Measurements from ENCODE around the gene CYFIP1. TPM values are rescaled to one million over a fixed set of nuclear protein-coding genes. Genes with fewer than 3 reads are reported as not detected.
A peak's percentile ranks its signal among the peaks of the same experiment; 100 is the strongest.

CYFIP1 gene
- total RNA-seq, 1 donor from 2014 or later, result 116 TPM

DNA sequence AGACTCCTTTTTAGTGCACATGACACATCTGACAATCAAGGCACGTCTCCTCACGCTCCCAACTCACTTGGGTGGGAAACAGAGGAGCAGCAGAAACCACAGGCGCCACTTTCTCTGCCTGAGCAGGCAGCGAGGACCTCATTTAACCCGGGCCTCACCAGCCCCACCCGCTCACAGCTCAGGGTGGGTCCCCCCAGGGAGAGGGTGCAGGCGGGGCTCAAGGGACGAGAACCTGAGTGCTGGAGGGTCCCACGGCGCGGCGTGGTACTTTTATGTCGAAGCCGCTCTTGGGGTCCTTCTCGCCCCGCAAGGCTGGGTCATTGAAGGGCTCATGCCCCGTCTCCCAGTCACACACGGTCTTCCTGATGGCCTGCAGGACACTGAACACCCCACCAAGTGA is 62.6 kb downstream of the CYFIP1 start:
- no peaks in the 10 kb centered on the region for H3K27me3 Mint-ChIP-seq (ENCODE audit: low read depth, unreplicated experiment)
- Histone ChIP-seq H4K20me1 (ENCODE audit: insufficient read depth, low read length) (no peaks in the 10 kb centered on the region), H3K27me3 (ENCODE audit: insufficient read depth, low read length) (no peaks in the 10 kb centered on the region), H3K9ac (ENCODE audit: low read length) (no peak overlapping the region), H3K36me3 (ENCODE audit: insufficient read depth, low read length) (peaks cover 26% of the 10 kb centered on the region), H3K4me3 (ENCODE audit: insufficient read depth, low read depth, low read length) (no peak overlapping the region), H3K9me3 (ENCODE audit: insufficient read depth, low read depth, low read length) (peaks cover 6% of the 10 kb centered on the region), H3K4me1 (ENCODE audit: insufficient read depth, low read length) (peaks cover 5% of the 10 kb centered on the region), H3K27ac (ENCODE audit: low read depth, low read length) (no peak overlapping the region), H3K4me2 (ENCODE audit: low read length) (no peak overlapping the region), H3K79me2 (ENCODE audit: insufficient read depth, low read length) (no peaks in the 10 kb centered on the region), H2AFZ (ENCODE audit: low read depth, low read length) (no peak overlapping the region)
- H3K4me3 Mint-ChIP-seq (ENCODE audit: unreplicated experiment), result peak overlapping the region; percentile 66
- peak overlapping the region; percentile 47 for H3K27ac Mint-ChIP-seq (ENCODE audit: unreplicated experiment)
- DNase-seq (ENCODE audit: low read depth), result no peak
- peaks cover 8% of the 10 kb centered on the region for H3K4me1 Mint-ChIP-seq (ENCODE audit: low read depth, unreplicated experiment)
- H3K36me3 Mint-ChIP-seq (ENCODE audit: low read depth, unreplicated experiment), result peaks cover 38% of the 10 kb centered on the region
- peaks cover 4% of the 10 kb centered on the region for H3K9me3 Mint-ChIP-seq (ENCODE audit: unreplicated experiment)
- FAIRE-seq, result no peak
- no peak for TF ChIP-seq EZH2 (IDR thresholded peaks at IDR 0.05; ENCODE audit: insufficient read depth, low read length)
- TF ChIP-seq, protein P1, sequence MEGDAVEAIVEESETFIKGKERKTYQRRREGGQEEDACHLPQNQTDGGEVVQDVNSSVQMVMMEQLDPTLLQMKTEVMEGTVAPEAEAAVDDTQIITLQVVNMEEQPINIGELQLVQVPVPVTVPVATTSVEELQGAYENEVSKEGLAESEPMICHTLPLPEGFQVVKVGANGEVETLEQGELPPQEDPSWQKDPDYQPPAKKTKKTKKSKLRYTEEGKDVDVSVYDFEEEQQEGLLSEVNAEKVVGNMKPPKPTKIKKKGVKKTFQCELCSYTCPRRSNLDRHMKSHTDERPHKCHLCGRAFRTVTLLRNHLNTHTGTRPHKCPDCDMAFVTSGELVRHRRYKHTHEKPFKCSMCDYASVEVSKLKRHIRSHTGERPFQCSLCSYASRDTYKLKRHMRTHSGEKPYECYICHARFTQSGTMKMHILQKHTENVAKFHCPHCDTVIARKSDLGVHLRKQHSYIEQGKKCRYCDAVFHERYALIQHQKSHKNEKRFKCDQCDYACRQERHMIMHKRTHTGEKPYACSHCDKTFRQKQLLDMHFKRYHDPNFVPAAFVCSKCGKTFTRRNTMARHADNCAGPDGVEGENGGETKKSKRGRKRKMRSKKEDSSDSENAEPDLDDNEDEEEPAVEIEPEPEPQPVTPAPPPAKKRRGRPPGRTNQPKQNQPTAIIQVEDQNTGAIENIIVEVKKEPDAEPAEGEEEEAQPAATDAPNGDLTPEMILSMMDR (IDR thresholded peaks at IDR 0.05; ENCODE audit: insufficient read depth, low read depth, low read length), result no peak

DNA sequence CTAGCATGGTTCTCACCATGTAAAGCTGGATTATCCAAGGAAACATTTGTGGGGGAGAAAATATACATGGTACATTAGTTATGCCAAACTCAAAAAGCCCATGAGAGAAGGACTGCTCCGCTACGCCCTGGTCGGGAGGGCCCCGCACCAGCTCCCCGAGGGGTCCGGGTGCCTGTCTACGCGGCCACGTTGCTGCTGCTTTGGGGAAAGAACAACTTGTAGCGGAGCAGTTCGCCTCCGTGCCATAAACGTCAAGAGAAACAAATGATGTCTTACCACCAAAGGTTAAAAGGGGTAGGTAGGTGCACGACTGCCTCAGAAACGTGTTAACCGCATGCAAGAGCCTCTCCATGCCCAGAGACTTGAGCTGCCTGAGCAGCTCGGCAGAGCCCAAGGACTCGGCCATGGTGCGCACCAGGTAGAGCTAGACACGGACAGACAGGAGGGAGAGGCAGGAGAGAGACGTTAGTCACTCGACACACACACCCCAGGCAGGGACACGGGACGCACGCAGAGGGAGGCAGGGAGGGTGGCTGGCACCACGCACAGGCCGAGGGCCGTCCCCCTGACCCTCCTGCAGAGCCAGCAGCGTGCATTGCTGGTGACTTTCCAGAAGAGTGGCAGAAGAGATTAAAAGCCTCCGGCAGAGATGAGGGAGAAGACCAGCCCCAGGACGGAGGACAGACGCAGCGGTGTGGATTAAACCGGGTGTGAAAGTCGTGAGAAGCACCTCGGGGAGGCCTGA is 63.4 kb downstream of the CYFIP1 start:
- no peak overlapping the region for H3K27ac Mint-ChIP-seq (ENCODE audit: unreplicated experiment)
- Histone ChIP-seq H2AFZ (ENCODE audit: low read depth, low read length) (no peak overlapping the region), H3K9ac (ENCODE audit: low read length) (no peak overlapping the region), H4K20me1 (ENCODE audit: insufficient read depth, low read length) (no peaks in the 10 kb centered on the region), H3K4me3 (ENCODE audit: insufficient read depth, low read depth, low read length) (no peak overlapping the region), H3K79me2 (ENCODE audit: insufficient read depth, low read length) (no peaks in the 10 kb centered on the region), H3K36me3 (ENCODE audit: insufficient read depth, low read length) (peaks cover 32% of the 10 kb centered on the region), H3K4me2 (ENCODE audit: low read length) (no peak overlapping the region), H3K4me1 (ENCODE audit: insufficient read depth, low read length) (peaks cover 5% of the 10 kb centered on the region), H3K27ac (ENCODE audit: low read depth, low read length) (no peak overlapping the region), H3K9me3 (ENCODE audit: insufficient read depth, low read depth, low read length) (peaks cover 6% of the 10 kb centered on the region), H3K27me3 (ENCODE audit: insufficient read depth, low read length) (no peaks in the 10 kb centered on the region)
- H3K27me3 Mint-ChIP-seq (ENCODE audit: low read depth, unreplicated experiment), result no peaks in the 10 kb centered on the region
- peaks cover 4% of the 10 kb centered on the region for H3K9me3 Mint-ChIP-seq (ENCODE audit: unreplicated experiment)
- no peak for FAIRE-seq
- TF ChIP-seq, protein P1 (IDR thresholded peaks at IDR 0.05; ENCODE audit: insufficient read depth, low read depth, low read length), result no peak
- no peak for TF ChIP-seq EZH2 (IDR thresholded peaks at IDR 0.05; ENCODE audit: insufficient read depth, low read length)
- H3K36me3 Mint-ChIP-seq (ENCODE audit: low read depth, unreplicated experiment), result peaks cover 41% of the 10 kb centered on the region
- no peak overlapping the region for H3K4me3 Mint-ChIP-seq (ENCODE audit: unreplicated experiment)
- DNase-seq (ENCODE audit: low read depth), result no peak
- H3K4me1 Mint-ChIP-seq (ENCODE audit: low read depth, unreplicated experiment), result peaks cover 8% of the 10 kb centered on the region

DNA sequence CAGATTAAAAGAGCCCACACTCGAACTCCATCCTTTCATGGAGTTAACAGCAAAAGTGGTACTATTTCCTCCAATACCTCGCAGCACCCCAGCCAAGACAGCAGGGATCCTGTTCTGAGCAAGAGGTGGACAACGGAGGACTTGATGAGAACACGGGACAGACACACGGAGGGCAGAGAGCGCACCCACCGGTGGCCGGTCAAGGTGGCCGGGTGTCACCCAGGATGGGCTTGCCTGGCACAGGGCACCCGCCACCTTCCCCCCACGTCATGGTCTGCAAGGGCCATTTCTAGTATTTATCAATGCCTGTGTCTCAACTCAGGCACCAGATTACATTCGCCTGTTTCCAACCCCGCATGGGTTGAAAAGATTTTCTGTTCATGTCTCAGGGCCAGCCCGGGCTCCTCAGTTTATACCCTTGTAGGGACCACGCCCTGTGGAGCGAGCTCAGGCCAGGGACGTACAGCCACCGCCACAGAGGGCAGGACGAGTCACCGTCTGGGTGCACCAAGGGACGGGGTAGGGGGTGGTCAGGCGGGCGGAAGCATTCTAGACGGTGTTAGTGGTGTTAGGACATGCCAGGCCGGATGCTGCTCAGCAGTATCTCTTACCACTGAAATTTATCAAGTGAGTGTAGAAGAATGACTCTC is 64.2 kb downstream of the CYFIP1 start:
- H3K27me3 Mint-ChIP-seq (ENCODE audit: low read depth, unreplicated experiment), result no peaks in the 10 kb centered on the region
- Histone ChIP-seq H3K9me3 (ENCODE audit: insufficient read depth, low read depth, low read length) (peaks cover 6% of the 10 kb centered on the region), H4K20me1 (ENCODE audit: insufficient read depth, low read length) (no peaks in the 10 kb centered on the region), H3K27ac (ENCODE audit: low read depth, low read length) (no peak overlapping the region), H3K9ac (ENCODE audit: low read length) (no peak overlapping the region), H3K4me3 (ENCODE audit: insufficient read depth, low read depth, low read length) (no peak overlapping the region), H3K79me2 (ENCODE audit: insufficient read depth, low read length) (no peaks in the 10 kb centered on the region), H3K4me2 (ENCODE audit: low read length) (no peak overlapping the region), H3K36me3 (ENCODE audit: insufficient read depth, low read length) (peaks cover 32% of the 10 kb centered on the region), H3K4me1 (ENCODE audit: insufficient read depth, low read length) (peaks cover 5% of the 10 kb centered on the region), H3K27me3 (ENCODE audit: insufficient read depth, low read length) (no peaks in the 10 kb centered on the region), H2AFZ (ENCODE audit: low read depth, low read length) (no peak overlapping the region)
- H3K27ac Mint-ChIP-seq (ENCODE audit: unreplicated experiment), result peak overlapping the region; percentile 34
- DNase-seq (ENCODE audit: low read depth) (peak; percentile 10), FAIRE-seq (no peak)
- H3K4me1 Mint-ChIP-seq (ENCODE audit: low read depth, unreplicated experiment), result peaks cover 8% of the 10 kb centered on the region
- H3K9me3 Mint-ChIP-seq (ENCODE audit: unreplicated experiment), result peaks cover 4% of the 10 kb centered on the region
- no peak for TF ChIP-seq EZH2 (IDR thresholded peaks at IDR 0.05; ENCODE audit: insufficient read depth, low read length)
- TF ChIP-seq, protein P1 (IDR thresholded peaks at IDR 0.05; ENCODE audit: insufficient read depth, low read depth, low read length), result no peak
- no peak overlapping the region for H3K4me3 Mint-ChIP-seq (ENCODE audit: unreplicated experiment)
- H3K36me3 Mint-ChIP-seq (ENCODE audit: low read depth, unreplicated experiment), result peaks cover 41% of the 10 kb centered on the region

Measured in astrocyte (in vitro differentiated cells and primary cell).